Erythroblast (primary cell): ENCODE data around the gene KITLG.

ENCODE experiments used
- DNase-seq, 2 experiments: peaks; one replicate each; lab custom pipeline; 2025; lab: John Stamatoyannopoulos, UW
- GATA1 ChIP-seq: IDR thresholded peaks from 2 replicates; pipeline ENCODE4 v1.6.1; 2011; ENCODE audit warnings: low read depth, mild to moderate bottlenecking, control low read depth, low read length, moderate library complexity
- POLR2A ChIP-seq: IDR thresholded peaks from 2 replicates; pipeline ENCODE4 v1.6.1; 2011; ENCODE audit warnings: mild to moderate bottlenecking, low read length

Gene KITLG

GRCh38 chr12:88544991-88545980 is 35.0 kb downstream of the KITLG start:
- DNase-seq, result no peak

GRCh38 chr12:88539893-88540292 is 40.4 kb downstream of the KITLG start:
- DNase-seq, result no peak
- no peak for TF ChIP-seq GATA1
- no peak for TF ChIP-seq POLR2A

More at GRCh38 chr12:88544991-88545980, 35.0 kb downstream of the KITLG start:
- TF ChIP-seq GATA1 (no peak), POLR2A (no peak)

GRCh38 chr12:88538697-88539096 is 41.6 kb downstream of the KITLG start:
- TF ChIP-seq GATA1, result no peak
- TF ChIP-seq POLR2A, result no peak

GRCh38 chr12:88538250-88538649 is 42.0 kb downstream of the KITLG start:
- DNase-seq, result no peak
- no peak for TF ChIP-seq GATA1
- TF ChIP-seq POLR2A, result no peak

More at GRCh38 chr12:88538697-88539096, 41.6 kb downstream of the KITLG start:
- no peak for DNase-seq

- TF ChIP-seq GATA1, result no peak
- TF ChIP-seq POLR2A, result no peak
- no peak for DNase-seq
These were observed 49.4 kb downstream of the KITLG start for GRCh38 chr12:88530868-88531267.

GRCh38 chr12:88529531-88530488 is 50.5 kb downstream of the KITLG start:
- no peak for DNase-seq
- no peak for TF ChIP-seq POLR2A
- TF ChIP-seq GATA1, result no peak

GRCh38 chr12:88522961-88523360 is 57.3 kb downstream of the KITLG start:
- DNase-seq, result no peak
- TF ChIP-seq GATA1 (no peak), POLR2A (no peak)

GRCh38 chr12:88520436-88520820 is 59.8 kb downstream of the KITLG start:
- TF ChIP-seq POLR2A, result no peak
- no peak for TF ChIP-seq GATA1
- no peak for DNase-seq

- TF ChIP-seq POLR2A, result no peak
- TF ChIP-seq GATA1, result no peak
These were observed 60.4 kb downstream of the KITLG start for GRCh38 chr12:88519802-88520435.

GRCh38 chr12:88518863-88519403 is 61.3 kb downstream of the KITLG start:
- TF ChIP-seq POLR2A (no peak), GATA1 (no peak)
- DNase-seq, result no peak

More at GRCh38 chr12:88519802-88520435, 60.4 kb downstream of the KITLG start:
- DNase-seq, result no peak

GRCh38 chr12:88516811-88517210 is 63.5 kb downstream of the KITLG start:
- DNase-seq, result no peak
- TF ChIP-seq POLR2A (no peak), GATA1 (no peak)

- no peak for TF ChIP-seq GATA1
- DNase-seq, result no peak
These were observed 69.4 kb downstream of the KITLG start for GRCh38 chr12:88510843-88511242.

- no peak for DNase-seq
- TF ChIP-seq POLR2A (no peak), GATA1 (no peak)
These were observed 70.4 kb downstream of the KITLG start for GRCh38 chr12:88509851-88510250.
